Measurements from ENCODE around the gene CSGALNACT2.
"Not testable (repeated sequence)": the region's sequence is repeated elsewhere in the genome, so short reads cannot be mapped to it uniquely, and the experiment has no call there.

The CSGALNACT2 gene

GRCh38 chr10:43215758-43216455 lies 77.7 kb downstream of the CSGALNACT2 start:
- DNase-seq (ENCODE audit: low read depth in 2 of 3, low spot score in 2 of 3) = no peak

DNA sequence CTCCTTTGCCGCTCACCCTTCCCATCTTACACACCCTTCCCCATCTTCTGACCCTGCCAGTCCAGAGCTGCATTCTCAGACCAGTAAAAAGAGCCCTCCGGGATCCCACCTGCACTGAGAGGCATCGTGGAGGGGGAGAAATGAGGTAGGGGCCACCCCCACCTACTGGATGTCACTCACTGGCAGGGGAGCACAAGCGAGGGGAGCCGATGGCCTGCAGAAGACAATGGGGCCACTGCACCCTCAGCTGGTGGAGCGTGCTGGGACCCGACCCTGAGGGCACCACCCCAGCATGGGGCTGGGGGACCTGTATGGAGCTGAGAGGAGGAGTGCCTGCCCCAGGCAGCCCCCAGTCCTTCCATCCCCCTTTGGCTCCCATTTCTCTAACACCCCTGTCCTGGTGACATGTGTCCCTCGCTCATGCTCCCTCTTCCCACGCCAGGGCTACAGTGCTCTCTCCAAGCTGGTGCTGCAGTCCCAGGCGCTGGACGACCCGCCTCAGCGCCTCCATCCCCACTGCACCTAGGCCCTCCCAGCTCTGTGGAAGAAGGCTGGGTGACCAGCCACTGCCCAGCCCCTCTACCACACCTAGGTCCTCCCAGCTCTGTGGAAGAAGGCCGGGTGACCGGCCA lies 78.8 kb downstream of the CSGALNACT2 start:
- DNase-seq (ENCODE audit: low read depth in 2 of 3, low spot score in 2 of 3) = no peak

DNA sequence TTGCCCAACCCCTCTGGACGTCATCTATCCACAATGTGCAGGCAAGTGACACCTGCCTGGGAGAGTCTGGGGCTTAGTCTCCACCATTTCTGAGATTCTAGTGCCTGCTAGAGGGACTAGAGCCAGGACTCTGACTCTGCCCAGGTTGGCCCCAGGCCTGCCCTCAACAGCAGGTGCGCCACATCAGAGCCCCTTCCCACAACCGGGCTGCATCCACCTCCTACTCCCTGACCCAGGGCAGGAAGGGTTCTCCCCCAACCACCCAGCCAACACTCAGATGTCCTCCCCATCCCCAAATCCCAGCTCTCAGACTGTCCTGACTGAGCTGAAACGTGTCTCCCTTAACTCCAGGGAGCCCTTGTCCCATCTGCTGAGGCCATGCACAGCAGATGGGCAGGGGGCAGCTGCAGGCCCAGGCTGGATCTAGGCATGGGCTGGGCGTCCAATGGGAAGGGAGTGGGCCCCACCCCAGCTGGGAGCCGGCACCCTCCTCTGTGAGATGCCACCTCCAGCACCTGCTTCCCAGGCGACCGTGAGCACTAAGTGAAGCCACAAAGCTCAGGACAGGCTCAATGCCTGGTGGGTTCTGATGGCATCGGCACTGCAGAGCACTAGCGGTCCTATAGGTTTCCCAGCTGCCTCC lies 79.4 kb downstream of the CSGALNACT2 start:
- DNase-seq (ENCODE audit: low read depth in 2 of 3, low spot score in 2 of 3) = no peak

- DNase-seq (ENCODE audit: low read depth in 2 of 3, low spot score in 2 of 3) = no peak
Measured at GRCh38 chr10:43218206-43218950, 80.1 kb downstream of the CSGALNACT2 start.

- no peak for DNase-seq (ENCODE audit: low read depth in 2 of 3, low spot score in 2 of 3)
Measured at GRCh38 chr10:43218951-43219837, 80.9 kb downstream of the CSGALNACT2 start.

- no peak for DNase-seq (ENCODE audit: low read depth in 2 of 3, low spot score in 2 of 3)
Measured at GRCh38 chr10:43219848-43220247, 81.6 kb downstream of the CSGALNACT2 start.

DNA sequence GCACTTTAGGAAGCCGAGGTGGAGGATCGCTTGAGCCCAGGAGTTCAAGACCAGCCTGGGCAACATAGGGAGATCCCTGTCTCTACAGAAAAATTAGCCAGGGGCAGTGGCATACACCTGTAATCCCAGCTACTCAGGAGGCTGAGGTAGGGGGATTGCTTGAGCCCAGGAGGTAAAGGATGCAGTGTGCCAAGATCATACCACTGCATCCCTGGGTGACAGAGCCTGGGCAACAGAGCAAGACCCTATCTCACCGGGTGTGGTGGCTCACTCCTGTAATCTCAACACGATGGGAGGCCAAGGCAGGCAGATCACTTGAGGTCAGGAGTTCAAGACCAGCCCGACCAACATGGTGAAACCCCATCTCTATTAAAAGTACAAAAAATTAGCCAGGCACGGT lies 82.0 kb downstream of the CSGALNACT2 start:
- not testable (repeated sequence) for DNase-seq (ENCODE audit: low read depth in 2 of 3, low spot score in 2 of 3)

DNA sequence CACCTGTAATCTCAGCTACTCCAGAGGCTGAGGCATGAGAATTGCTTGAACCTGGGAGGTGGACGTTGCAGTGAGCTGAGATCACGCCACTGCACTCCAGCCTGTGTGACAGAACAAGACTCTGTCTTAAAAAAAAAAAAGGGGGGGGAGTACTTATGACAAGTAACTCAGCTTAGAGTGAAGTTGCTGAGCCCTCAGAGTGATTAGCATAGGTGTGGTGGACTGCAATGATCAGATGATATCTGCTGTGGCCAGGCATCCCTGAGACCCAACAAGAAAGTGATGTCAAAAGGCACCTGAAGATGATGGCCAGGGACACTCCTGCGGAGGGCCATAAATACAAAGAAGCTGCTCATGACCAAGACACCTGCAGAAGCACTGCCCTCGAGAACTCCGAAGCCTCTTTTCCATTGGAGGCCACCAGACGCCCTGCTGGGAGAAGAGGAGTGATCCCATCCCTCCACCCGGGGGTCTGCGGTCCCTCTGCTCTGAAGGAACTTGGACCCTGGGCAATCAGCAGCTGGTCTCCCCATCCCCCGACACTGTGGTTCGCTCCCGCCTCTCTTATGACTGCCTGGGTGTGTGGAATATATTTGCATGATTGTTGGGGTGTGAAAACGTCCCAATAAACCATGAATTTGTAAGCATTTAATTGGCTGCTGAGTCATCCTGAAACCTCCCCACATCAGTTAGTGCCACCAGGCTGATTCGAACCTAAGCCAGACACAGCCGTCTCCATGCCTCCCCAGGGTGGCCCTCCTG lies 82.6 kb downstream of the CSGALNACT2 start:
- DNase-seq (ENCODE audit: low read depth in 2 of 3, low spot score in 2 of 3) = no peak

GRCh38 chr10:43221419-43222209 lies 83.4 kb downstream of the CSGALNACT2 start:
- no peak for DNase-seq (ENCODE audit: low read depth in 2 of 3, low spot score in 2 of 3)

GRCh38 chr10:43222210-43222720 lies 84.0 kb downstream of the CSGALNACT2 start:
- no peak for DNase-seq (ENCODE audit: low read depth in 2 of 3, low spot score in 2 of 3)

GRCh38 chr10:43223056-43223455 lies 84.8 kb downstream of the CSGALNACT2 start:
- DNase-seq (ENCODE audit: low read depth in 2 of 3, low spot score in 2 of 3) = no peak

GRCh38 chr10:43224321-43224720 lies 86.1 kb downstream of the CSGALNACT2 start:
- DNase-seq (ENCODE audit: low read depth in 2 of 3, low spot score in 2 of 3) = no peak

- no peak for DNase-seq (ENCODE audit: low read depth in 2 of 3, low spot score in 2 of 3)
Measured at GRCh38 chr10:43225004-43225786, 87.0 kb downstream of the CSGALNACT2 start.

DNA sequence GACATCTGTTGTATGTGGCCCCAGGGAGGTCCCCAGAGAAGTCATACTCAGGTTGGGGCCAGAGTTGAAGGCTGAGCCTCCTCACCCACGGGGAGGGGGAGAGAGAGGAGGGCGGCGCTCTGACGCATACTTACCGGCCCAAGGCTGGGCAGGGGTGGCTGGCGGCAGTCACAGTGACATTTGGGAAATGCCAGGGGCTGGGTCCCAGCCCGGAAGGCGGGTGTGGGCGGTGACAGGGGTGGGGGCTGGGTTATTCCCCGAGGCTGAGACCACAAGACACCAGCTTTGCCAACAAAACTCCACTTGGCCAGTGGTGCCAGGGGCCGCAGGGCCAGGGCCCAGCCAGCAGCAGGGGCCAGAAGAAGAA lies 87.5 kb downstream of the CSGALNACT2 start:
- DNase-seq (ENCODE audit: low read depth in 2 of 3, low spot score in 2 of 3) = no peak

- no peak for DNase-seq (ENCODE audit: low read depth in 2 of 3, low spot score in 2 of 3)
Measured at GRCh38 chr10:43226441-43226840, 88.2 kb downstream of the CSGALNACT2 start.

DNA sequence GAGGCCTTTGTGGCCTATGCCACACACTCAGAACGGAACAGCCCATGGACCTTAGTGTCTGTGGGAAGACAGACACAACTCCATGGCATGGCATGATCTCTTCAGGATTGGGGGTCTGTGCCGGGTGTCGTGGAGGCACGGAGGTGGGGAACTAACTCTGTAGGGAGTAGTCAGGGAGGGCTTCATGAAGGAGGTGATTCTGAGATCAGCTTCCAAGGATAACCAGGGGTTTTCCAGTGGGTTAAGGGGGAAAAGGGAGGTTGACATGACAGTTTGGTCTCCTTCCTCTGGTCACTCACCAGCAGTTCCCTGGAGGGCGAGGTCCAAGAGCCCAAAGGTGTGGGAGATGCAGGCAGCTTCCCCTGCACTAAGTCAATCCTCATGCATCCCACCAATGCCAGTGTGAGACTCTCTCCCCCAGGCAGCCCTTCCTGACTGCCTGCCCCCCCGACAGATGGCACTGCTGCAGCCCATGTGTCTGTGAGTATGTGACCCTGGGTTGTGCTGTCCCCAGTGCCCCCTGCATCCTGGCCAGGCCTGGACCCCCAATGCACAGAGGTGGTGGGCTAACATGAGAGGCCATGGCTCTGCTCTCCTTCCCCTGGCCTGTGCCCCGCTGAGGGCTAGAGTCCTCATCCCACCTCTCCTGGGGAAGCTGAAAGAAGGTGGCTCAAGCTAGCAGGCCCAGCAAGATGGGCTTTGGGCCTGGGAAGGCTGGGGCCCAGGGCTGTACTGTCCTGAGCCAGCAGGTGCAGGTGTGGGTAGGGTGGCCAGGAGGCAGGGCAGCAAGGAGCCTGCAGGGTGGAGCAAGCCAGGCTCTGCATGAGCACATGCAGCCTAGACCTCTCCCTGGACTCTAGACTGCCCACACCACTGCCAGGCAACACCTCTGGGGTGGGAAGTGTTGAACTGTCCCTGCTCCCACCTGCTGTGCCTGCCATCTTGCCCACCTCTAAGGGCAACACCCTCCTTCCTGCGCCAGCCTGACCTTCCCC lies 88.9 kb downstream of the CSGALNACT2 start:
- no peak for DNase-seq (ENCODE audit: low read depth in 2 of 3, low spot score in 2 of 3)
